ENCODE results near the gene NT5DC1. TPM values are rescaled to one million over a fixed set of nuclear protein-coding genes. Genes with fewer than 3 reads are reported as not detected.

The NT5DC1 gene
- total and polyA plus RNA-seq, 4 donors: 8.6 to 49.0 (median 22.1) TPM

GRCh38 chr6:116255246-116255800, 154.7 kb downstream of the NT5DC1 start:
- 63 to 66% methylated on average over 5 of the region's 5 CpGs for WGBS, 2 donors
- DNase-seq (peak in 2 of 3 donors; percentile 71 to 74), ATAC-seq (ENCODE audit: insufficient read depth, low FRiP score) (no peak)
- H3K4me3 ChIP-seq: no peak overlapping the region
- H3K27me3 ChIP-seq (ENCODE audit: control insufficient read depth in 3 of 3, insufficient read depth in 3 of 3, low read length in 2 of 3): no peaks in the 10 kb centered on the region
- peak overlapping the region in 1 of 2 donors; percentile 54 for H3K27ac ChIP-seq (ENCODE audit: low read depth in 1 of 2, low read length in 1 of 2)
- no peak for TF ChIP-seq CTCF (IDR thresholded peaks at IDR 0.05; ENCODE audit: control extremely low read depth, extremely low read depth)
- peaks cover 16 to 43% (median 23%) of the 10 kb centered on the region in 5 donors for H3K4me1 ChIP-seq (ENCODE audit: control insufficient read depth in 5 of 5, insufficient read depth in 5 of 5, low read length in 5 of 5)
- peaks cover 0 to 15% (median 4%) of the 10 kb centered on the region in 4 donors for H3K36me3 ChIP-seq (ENCODE audit: control insufficient read depth in 4 of 4, insufficient read depth in 4 of 4, low read length in 4 of 4)
- peak overlapping the region; percentile 98 to 99 for H3K9ac ChIP-seq (ENCODE audit: insufficient read depth in 1 of 2, low read length in 2 of 2)
- H3K9me3 ChIP-seq (ENCODE audit: control insufficient read depth in 4 of 4, insufficient read depth in 3 of 4, low read length in 3 of 4): no peaks in the 10 kb centered on the region

- peaks cover 12 to 31% (median 18%) of the 10 kb centered on the region in 5 donors for H3K4me1 ChIP-seq (ENCODE audit: control insufficient read depth in 5 of 5, insufficient read depth in 5 of 5, low read length in 5 of 5)
- no peak overlapping the region for H3K9ac ChIP-seq (ENCODE audit: insufficient read depth in 1 of 2, low read length in 2 of 2)
- no peak overlapping the region for H3K4me3 ChIP-seq
- peaks cover 0 to 15% (median 5%) of the 10 kb centered on the region in 4 donors for H3K36me3 ChIP-seq (ENCODE audit: control insufficient read depth in 4 of 4, insufficient read depth in 4 of 4, low read length in 4 of 4)
- no peak for TF ChIP-seq CTCF (IDR thresholded peaks at IDR 0.05; ENCODE audit: control extremely low read depth, extremely low read depth)
- ATAC-seq (ENCODE audit: insufficient read depth, low FRiP score) (no peak), DNase-seq (no peak)
- no peak overlapping the region for H3K27ac ChIP-seq (ENCODE audit: low read depth in 1 of 2, low read length in 1 of 2)
- no peaks in the 10 kb centered on the region for H3K9me3 ChIP-seq (ENCODE audit: control insufficient read depth in 4 of 4, insufficient read depth in 3 of 4, low read length in 3 of 4)
- no peaks in the 10 kb centered on the region for H3K27me3 ChIP-seq (ENCODE audit: control insufficient read depth in 3 of 3, insufficient read depth in 3 of 3, low read length in 2 of 3)
- WGBS, 2 donors: 96 to 97% methylated on average over 1 of the region's 1 CpG
Observed at GRCh38 chr6:116256694-116257093, 156.0 kb downstream of the NT5DC1 start.

- DNase-seq (no peak), ATAC-seq (ENCODE audit: insufficient read depth, low FRiP score) (no peak)
- no peak for TF ChIP-seq CTCF (IDR thresholded peaks at IDR 0.05; ENCODE audit: control extremely low read depth, extremely low read depth)
- H3K4me1 ChIP-seq (ENCODE audit: control insufficient read depth in 5 of 5, insufficient read depth in 5 of 5, low read length in 5 of 5): peaks cover 0 to 13% (median 4%) of the 10 kb centered on the region in 5 donors
- H3K9ac ChIP-seq (ENCODE audit: insufficient read depth in 1 of 2, low read length in 2 of 2): no peak overlapping the region
- 97% methylated on average over 18 of the region's 18 CpGs for WGBS, 2 donors
- H3K4me3 ChIP-seq: no peak overlapping the region
- peaks cover 0 to 4% (median 0%) of the 10 kb centered on the region in 4 donors for H3K9me3 ChIP-seq (ENCODE audit: control insufficient read depth in 4 of 4, insufficient read depth in 3 of 4, low read length in 3 of 4)
- H3K27me3 ChIP-seq (ENCODE audit: control insufficient read depth in 3 of 3, insufficient read depth in 3 of 3, low read length in 2 of 3): no peaks in the 10 kb centered on the region
- peaks cover 0 to 7% (median 3%) of the 10 kb centered on the region in 4 donors for H3K36me3 ChIP-seq (ENCODE audit: control insufficient read depth in 4 of 4, insufficient read depth in 4 of 4, low read length in 4 of 4)
- no peak overlapping the region for H3K27ac ChIP-seq (ENCODE audit: low read depth in 1 of 2, low read length in 1 of 2)
Observed at GRCh38 chr6:116258520-116258919, 157.9 kb downstream of the NT5DC1 start.

GRCh38 chr6:116263353-116263752, 162.7 kb downstream of the NT5DC1 start:
- Histone ChIP-seq H3K27me3 (ENCODE audit: control insufficient read depth in 3 of 3, insufficient read depth in 3 of 3, low read length in 2 of 3) (no peaks in the 10 kb centered on the region), H3K36me3 (ENCODE audit: control insufficient read depth in 4 of 4, insufficient read depth in 4 of 4, low read length in 4 of 4) (peaks cover 0 to 7% (median 5%) of the 10 kb centered on the region in 4 donors), H3K9me3 (ENCODE audit: control insufficient read depth in 4 of 4, insufficient read depth in 3 of 4, low read length in 3 of 4) (peaks cover 0 to 4% (median 0%) of the 10 kb centered on the region in 4 donors), H3K9ac (ENCODE audit: insufficient read depth in 1 of 2, low read length in 2 of 2) (no peak overlapping the region), H3K4me1 (ENCODE audit: control insufficient read depth in 5 of 5, insufficient read depth in 5 of 5, low read length in 5 of 5) (peaks cover 0 to 7% (median 0%) of the 10 kb centered on the region in 5 donors), H3K27ac (ENCODE audit: low read depth in 1 of 2, low read length in 1 of 2) (no peak overlapping the region), H3K4me3 (no peak overlapping the region)
- ATAC-seq (ENCODE audit: insufficient read depth, low FRiP score): no peak
- 96 to 100% methylated on average over 1 of the region's 1 CpG for WGBS, 2 donors
- no peak for DNase-seq
- TF ChIP-seq CTCF (IDR thresholded peaks at IDR 0.05; ENCODE audit: control extremely low read depth, extremely low read depth): no peak

All from lung (tissue), 12 donors.